Right kidney (tissue), 1 donor: ENCODE results near the gene FNDC3A.
"Not testable (repeated sequence)": the region's sequence is repeated elsewhere in the genome, so short reads cannot be mapped to it uniquely, and the experiment has no call there.

Experiments
- DNase-seq: peaks from one replicate; pipeline ENCODE4 v3.0.0-alpha.2; 2016

Gene FNDC3A

DNA sequence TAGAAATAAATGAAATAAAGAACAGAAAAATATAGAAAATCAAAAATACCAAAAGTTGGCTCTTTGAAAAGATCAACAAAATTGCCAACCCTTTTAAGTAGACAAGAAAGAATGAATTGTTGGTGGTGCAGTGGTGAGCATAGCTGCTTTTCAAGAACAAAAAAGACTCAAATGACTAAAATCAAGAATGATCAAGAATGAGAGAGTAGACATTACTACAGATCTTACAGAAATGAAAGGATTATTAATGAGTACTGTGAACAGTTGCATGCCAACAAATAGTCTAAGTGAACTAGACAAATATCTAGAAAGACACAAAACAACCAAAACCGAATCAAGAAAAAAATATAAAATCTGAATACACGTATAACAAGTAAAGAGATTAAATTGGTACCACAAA is 53.9 kb downstream of the FNDC3A start:
- no peak for DNase-seq

DNA sequence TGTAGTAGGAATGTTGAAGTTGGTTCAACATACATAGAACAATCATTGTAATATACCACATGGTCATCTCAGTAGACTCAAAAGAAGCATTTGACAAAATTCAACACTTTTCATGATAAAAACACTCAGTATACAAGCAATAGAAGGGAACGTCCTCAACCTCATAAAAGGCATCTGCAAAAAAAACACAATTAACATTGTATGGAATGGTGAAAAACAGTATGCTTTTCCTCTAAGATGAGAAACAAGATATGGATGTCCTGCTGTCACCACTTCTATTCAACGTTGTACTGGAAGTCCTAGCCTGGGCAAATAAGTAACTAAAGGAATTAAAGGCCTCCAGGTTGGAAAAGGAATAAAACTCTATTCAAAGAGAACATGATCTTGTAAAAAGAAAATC is 54.5 kb downstream of the FNDC3A start:
- DNase-seq: no peak

DNA sequence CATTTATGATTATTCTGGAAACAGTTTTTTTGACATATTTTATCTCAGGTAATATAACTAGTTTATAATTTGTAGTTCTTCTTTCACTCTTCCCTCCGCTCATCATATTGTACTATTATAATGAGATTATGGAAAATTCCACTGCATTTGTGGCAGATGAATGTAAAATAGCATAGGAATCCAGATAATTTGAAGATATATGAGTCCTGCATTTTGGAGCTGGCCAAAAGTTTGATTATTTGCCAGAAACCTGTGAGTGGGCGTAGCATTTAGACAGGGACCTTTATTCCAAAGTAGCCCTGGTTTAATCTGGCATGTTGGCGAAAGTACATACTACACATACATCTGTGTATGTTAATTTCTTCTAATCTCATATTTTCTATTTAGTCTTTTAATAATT is 65.2 kb downstream of the FNDC3A start:
- no peak for DNase-seq

DNA sequence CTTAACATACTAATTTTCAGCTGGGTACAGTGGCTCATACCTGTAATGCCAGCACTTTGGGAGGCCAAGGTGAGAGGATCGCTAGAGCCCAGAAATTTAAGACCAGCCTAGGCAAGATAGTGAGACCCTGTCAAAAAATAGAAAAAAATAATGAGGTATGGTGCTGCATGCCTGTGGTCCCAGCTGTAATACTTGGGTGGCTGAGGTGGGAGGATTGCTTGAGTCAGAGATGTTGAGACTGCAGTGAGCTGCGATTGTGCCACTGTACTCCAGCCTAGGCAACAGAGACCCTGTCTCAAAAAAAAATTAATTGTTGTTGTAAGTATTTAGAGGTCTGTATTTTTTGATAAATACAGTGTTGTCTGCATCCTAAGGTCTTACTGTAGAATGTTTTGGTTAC is 66.8 kb downstream of the FNDC3A start:
- DNase-seq: no peak

DNA sequence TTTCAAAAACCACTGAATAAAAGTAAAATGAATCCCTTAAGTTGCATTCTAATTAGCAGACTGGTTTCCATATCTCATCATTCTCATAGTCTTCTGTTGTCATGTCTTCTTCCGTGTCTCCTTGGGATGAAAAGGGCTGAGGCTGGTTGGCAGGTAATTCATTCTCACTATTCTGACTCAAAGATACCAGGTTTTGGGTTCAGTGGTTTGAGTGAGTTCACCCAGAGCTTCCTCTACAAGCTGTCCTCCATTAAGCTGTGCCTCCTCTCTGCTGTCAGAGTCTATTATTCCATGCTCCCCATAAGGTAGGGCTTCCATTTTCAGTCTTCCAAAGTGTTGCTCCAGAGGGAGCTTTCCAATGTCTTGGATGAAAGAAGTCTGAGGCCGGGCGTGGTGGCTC is 68.3 kb downstream of the FNDC3A start:
- DNase-seq: no peak

DNA sequence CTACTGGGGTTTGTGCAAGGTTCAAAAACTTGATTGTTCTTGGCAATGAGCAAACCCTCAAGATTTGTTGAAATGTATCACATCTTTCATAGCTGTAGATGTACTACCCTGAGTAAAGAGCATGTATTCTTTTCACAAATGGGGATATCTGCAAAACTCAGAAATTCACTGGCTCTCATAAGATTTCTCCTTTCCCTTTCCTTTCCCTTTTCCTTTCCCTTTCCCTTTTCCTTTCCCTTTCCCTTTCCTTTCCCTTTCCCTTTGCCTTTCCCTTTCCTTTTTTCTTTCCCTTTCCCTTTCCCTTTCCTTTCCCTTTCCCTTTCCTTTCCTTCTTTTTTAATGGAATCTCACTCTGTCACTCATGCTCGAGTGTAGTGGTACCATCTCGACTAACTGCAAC is 69.1 kb downstream of the FNDC3A start:
- DNase-seq: no peak

DNA sequence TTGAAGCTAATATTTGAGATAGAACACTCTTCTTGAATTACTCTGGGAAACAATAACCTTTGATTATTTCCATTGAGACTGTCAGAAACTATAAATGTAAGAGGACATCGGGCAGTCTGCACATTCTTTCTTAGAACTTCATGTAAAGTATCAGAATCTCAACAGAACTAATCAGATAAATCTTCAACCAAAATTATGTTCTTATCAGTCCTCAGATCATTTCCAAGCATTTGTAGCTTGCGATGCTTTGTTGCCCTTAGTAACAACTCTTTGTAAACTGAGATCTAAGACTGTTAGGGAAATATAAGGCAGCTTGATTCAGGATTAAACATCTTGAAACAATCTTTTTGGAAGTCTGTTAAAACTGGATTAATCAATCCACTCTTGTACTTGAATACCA is 70.3 kb downstream of the FNDC3A start:
- DNase-seq: no peak

DNA sequence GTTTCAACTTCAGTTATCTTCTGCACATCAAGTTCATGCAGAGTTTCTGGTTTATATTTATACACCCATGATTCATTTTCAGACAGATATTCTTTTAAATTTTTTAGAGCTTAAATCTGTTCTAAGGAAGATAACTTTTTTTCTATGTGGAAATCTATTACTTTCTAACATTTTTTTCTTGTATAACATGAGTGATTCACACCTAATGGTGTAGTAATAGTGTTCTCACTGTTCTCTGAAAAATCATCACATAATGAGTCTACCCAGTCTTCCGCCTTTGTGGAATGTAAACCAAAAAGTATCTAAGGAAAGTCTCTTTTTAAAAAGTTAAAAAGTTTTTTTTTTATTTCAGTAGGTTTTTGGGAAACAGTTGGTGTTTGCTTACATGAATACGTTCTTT is 70.8 kb downstream of the FNDC3A start:
- no peak for DNase-seq

DNA sequence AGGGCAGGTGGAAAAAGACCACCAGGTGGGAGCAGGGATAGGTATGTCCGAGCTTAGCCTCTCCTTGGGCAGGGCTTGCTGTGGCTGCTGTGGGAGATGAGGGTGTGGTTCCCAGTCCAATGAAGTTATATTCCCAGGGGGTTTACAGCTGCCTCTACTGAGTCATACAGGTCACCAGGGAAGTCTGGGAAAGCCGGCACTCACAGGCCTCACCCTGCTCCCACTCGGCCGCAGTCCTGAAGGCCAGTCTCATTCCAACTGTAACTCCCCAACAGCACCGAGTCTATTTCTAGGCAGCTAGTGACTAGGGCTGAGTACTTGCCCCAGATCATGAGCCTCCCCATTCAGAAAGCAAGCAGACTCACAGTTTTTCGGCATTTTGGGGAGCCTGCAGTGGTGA is 77.1 kb downstream of the FNDC3A start:
- DNase-seq: no peak

DNA sequence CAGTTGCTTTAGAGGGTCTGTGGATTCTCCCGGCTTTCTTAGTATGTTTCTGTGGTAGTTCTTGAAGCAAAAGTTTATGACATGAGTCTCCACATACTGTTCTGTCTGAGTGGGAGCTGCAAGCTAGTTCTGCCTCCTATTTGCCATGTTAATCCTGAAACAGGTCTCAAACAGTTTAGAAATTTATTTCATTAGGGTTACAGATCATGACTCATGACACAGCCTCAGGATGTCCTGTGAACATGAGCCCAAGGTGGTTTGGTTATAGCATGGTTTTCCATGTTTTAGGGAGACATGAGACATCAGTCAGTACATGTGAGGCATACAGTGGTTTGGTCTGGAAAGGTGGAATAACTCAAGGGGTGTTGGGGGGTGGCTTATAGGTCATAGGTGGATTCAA is 77.5 kb downstream of the FNDC3A start:
- DNase-seq: no peak

DNA sequence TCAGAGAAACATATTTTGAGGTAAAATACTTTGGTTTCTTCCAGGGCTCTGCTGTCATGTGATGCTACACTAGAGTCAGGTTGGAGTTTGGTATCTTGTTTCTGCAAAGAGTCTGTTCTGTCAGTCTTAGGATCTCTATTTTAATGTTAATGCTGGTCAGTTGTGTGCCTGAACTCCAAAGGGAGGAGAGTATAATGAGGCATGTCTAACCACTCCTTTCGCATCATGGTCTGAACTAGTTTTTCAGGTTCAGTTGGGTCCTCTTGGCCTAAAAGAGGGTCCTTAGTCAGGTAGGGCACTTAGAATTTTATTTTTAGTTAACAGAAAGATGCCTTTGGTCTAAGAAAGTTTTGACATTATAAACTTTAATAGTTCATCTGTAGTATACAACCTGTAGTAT is 78.2 kb downstream of the FNDC3A start:
- DNase-seq: no peak

DNA sequence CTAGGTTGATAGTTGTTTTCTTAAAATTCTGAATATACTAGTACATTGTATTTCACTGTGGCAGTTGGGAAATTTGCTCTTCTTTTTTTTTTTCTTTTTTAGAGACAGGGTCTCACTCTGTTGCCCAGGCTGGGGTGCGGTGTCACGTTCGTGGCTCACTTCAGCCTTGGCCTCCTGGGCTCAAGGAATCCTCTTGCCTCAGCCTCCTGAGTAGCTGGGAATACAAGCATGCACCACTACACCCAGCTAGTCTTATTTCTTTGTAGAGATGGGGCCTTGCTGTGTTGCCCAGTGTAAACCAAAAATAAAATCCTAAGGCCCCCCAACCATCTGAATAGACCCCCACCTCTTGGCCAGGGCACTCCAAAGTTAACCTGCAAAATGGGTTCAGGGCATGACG is 79.3 kb downstream of the FNDC3A start:
- no peak for DNase-seq

DNA sequence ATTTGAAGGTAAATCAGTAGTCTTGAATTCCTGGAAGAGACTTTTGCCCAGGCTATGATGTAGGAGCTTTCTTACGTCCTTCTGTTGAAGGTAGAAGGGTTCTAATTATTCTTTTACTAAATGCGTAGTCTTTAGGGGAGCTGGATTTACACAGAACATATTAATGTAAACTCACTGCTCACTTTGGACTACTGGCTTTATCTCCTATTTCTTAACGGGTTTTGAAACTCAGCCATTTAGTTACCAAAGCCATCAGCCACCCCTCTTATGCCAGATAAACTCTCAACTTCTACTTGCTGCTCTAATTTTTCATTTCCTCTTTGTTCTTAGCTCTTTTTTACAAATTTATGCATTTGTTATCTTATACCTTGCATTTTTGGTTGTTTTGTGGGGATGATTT is 81.5 kb downstream of the FNDC3A start:
- no peak for DNase-seq

DNA sequence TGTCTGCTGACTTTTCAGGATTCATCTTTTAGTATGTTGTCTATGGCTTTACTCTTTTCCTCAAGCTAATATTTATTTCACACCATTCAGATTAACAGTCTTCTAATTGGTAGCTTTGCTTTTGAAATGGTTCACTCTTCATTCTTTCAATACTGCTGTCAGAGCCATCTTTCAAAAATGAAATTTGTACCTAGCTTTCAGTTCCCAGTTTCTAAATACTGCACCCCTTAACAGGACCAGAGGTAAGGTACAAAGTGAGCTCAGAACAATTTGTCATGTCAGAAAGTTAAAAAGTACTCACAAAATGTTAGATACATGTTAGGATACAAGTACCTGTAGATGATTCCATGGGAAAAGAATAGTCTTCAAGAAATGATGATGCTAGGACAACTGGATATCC is 83.0 kb downstream of the FNDC3A start:
- no peak for DNase-seq

DNA sequence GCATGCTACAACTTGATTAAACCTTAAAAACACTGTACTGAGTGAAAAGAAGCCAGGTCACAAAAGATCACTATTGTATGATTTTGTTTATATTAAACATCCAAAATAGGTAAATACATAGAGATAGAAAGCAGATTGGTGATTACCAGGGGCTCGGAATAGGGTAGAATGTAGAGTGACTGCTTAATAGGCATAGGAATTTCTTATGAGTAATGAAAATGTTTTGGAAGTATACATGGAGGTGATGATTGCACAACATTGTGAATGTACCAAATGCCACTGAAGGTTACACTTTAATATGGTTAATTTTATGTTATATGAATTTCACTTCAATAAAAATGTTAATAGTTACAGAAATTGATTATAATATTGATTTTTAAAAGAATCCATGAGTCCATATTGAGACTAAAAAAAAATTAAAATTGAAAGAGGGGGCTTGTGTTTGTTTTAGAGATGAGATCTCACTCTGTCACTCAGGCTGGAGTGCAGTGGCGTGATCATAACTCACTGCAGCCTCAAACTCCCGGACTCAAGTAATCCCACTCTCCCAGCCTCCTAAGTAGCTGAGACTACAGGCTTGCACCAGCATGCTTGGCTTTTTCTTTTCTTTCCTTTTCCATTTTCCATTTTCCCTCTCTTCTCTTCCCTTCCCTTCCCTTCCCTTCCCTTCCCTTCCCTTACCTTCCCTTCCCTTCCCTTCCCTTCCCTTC is 85.1 kb downstream of the FNDC3A start:
- no peak for DNase-seq

DNA sequence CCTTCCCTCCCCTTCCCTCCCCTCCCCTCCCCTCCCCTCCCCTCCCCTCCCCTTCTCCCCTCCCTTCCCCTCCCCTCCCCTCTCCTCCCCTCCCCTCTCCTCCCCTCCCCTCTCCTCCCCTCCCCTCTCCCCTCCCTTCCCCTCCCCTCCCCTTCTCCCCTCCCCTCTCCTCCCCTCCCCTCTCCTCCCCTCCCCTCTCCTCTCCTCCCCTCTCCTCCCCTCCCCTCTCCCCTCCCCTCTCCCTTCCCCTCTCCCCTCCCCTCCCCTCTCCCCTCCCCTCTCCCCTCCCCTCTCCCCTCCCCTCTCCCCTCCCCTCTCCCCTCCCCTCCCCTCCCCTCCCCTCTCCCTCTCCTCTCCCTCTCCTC is 85.7 kb downstream of the FNDC3A start:
- DNase-seq: not testable (repeated sequence)

DNA sequence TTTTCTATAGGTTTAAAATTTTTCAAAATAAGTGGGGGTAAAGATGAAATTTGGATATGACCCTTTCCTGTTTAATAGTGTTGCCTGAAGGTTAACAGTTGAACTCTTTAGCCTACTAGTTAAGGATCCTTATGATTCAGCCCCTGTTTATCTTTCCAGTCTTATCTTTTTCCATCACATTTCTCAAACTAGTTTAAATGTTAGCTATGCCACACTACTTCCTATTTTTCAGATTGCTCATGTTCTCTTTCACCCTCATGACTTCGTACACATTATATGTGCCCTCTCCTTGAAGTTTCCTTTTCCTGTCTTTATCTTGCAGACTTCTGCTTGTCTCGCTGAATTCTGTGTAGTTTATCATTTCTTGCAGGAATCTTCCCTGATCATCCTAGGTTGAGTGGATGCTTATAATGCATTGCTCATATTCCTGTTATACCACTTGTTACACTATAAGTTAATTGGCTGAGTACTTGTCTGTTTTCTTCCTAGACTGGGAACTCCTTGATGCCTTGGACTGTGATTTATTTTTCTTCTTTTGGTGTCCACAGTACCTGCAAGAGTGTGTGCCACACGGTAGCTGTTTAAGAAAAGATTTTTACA is 86.7 kb downstream of the FNDC3A start:
- no peak for DNase-seq

DNA sequence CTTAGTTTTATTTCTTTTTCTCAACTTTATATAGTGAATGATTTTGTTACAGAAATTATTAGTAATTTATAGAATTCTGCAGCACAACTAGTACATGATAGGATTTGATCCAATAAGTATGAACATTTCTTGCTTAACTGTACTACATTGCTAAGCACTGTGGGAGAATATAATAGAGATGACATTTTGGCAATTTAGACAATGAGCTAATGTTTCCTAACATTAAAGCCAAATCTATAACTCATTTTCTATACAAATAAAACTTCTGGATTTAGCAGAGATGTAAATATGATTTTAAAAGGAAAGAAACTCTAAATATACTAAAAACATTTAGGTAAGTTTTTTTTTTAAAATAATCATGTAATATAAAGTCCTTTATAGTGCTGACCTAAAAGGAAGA is 87.3 kb downstream of the FNDC3A start:
- no peak for DNase-seq

DNA sequence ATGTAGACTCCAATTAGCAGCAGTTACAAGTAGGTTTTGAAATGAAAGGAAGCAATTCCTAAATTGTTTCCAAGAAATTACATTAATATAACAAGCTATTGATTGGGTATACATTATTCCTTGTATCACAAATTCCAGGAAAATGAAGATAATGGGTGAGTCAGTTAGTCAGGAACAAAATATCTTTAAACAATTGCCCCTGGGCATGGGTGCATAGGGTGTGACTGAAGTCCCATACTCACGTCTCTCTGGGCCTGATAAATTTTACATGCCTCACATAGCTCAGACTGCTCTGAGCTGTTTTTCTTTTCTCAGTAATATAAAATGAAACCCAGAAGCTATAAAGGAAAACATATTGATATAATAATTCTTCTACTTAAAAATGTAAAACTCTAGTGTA is 87.8 kb downstream of the FNDC3A start:
- no peak for DNase-seq

DNA sequence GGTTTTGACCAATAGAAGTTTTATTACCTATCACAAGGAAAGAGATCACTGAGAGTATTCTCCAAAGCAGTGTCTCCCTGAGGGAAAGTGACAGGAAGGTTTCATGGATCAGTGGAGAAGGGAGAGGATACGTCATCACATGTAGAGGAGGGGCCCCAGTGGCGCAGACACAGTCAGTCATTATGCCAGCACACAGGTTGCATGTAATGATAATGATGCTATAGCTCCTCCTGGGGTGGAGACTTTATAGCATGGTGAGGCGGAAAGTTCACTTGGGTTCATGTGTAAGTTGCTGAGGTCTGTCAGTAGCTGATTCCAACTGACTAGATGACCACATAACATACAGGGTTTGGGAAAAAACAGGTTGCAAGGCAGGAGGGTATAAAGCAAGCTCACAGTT is 88.8 kb downstream of the FNDC3A start:
- DNase-seq: no peak

DNA sequence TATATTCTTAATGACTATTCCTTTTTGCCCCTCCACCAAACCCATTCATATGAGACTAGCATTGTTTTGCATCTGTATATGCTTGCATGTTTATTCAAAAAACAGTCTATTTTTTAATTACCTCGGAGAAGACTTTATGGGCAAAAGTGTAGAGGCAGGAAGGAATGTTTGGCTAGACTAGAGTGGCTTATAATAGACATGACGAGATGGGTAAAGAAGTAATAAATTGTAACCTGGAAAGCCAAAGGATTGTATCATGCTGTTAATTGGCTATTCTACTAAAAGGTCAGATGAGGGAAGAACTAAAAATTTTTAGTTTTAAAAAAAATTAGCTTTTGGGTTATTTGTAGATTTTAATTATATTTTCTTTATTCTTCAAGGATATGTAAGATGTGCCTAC is 91.1 kb downstream of the FNDC3A start:
- DNase-seq: no peak

DNA sequence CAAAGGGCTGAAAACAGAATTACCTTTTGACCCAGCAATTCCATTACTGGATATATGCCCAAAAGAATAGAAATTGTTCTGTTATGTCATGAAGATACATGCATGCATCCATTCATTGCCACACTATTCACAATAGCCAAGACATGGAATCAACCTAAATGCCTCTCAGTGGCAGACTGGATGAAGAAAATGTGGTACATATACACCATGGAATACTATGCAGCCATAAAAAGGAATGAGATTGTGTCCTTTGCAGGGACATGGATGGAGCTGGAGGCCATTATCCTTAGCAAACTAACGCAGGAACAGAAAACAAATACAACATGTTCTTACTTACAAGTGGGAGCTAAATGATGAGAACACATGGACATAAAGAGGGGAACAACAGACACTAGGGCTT is 92.8 kb downstream of the FNDC3A start:
- not testable (repeated sequence) for DNase-seq

DNA sequence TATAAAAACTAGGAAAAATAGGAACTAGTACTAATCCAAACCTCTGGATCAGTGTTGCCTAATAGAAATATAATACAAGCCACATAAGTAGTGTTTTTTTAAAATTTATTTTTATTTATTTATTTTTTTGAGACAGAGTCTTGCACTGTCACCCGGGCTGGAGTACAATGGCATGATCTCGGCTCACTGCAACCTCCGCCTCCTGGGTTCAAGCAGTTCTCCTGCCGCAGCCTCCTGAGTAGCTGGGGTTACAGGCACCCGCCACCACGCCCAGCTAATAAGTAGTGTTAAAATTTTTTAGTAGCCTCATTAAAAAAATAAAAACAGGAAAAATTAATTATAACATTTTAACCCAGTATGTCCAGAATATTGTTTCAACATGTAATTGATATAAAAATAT is 94.3 kb downstream of the FNDC3A start:
- DNase-seq: not testable (repeated sequence)

DNA sequence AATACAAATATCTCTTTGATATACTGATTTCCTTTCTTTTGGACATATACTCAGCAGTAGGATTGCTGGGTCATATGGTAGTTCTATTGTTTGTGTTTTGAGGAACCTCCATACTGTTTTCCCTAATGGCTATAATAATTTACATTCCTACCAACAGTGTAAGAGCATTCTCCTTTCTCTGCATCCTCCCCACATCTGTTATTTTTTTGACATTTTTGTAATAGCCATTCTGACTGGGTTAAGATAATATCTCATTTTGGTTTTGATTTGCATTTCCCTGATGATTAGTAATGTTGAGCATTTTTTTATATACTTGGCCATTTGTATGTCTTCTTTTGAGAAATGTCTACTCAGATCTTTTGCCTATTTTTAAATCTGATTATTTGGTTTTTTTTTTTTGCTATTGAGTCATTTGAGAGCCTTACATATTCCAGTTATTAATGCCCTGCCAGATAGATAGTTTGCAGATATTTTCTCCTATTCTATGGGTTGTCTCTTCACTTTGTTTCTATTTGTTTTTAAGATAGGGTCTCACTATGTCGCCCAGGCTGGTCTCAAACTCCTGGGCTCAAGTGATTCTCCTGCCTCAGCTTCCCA is 95.7 kb downstream of the FNDC3A start:
- DNase-seq: no peak
